Endothelial cell of umbilical vein (primary cell): Measurements from ENCODE around the gene CCDC183. TPM values are rescaled to one million over a fixed set of nuclear protein-coding genes. Genes with fewer than 3 reads are reported as not detected.

ENCODE experiments used
- BruUV-seq: library from RNA; stranded (reverse); fragments of 400-500 nt; replicated peaks from 2 replicates; lab custom pipeline; 2021; lab: Mats Ljungman, UMichigan
- CTCF ChIA-PET: fragments of 300-600, 350-600 bp; sonication (Branson Sonifier 250); formaldehyde crosslinking; loops from one replicate; lab custom pipeline; 2021; ENCODE audit warnings: antibody characterized with exemption, inconsistent platforms; lab: Charles Lee
- POLR2A ChIA-PET: fragments of 300-600, 350-600 bp; sonication (Branson Sonifier 250); formaldehyde crosslinking; loops from one replicate; lab custom pipeline; 2021; ENCODE audit warnings: antibody characterized with exemption, inconsistent platforms; lab: Charles Lee
- DNase-seq: peaks from one replicate; pipeline ENCODE4 v3.0.0-alpha.2; 2011; ENCODE audit warnings: low read depth, low spot score
- FAIRE-seq: peaks from 2 replicates; lab custom pipeline; 2011; peaks lifted over from hg19 to GRCh38; lab: Jason Lieb, UNC
- H2AFZ ChIP-seq: 2 replicates; pipeline ENCODE4 v1.6.0; 2012; ENCODE audit warnings: low read depth, low read length, control low read depth, inconsistent platforms
- H3K27ac ChIP-seq: 2 replicates; pipeline ENCODE4 v1.5.1; 2011; ENCODE audit warnings: low read depth, mild to moderate bottlenecking, control low read depth, low read length, moderate library complexity; ENCODE audit not compliant: insufficient read depth
- H3K27me3 ChIP-seq, 2 experiments: 2 replicates each; pipeline versions ENCODE4 v1.6.0 to v1.6.1; 2011; ENCODE audit warnings: low read length in 2 of 2, mixed read lengths in 1 of 2; ENCODE audit not compliant: control insufficient read depth in 2 of 2, insufficient read depth in 2 of 2
- H3K36me3 ChIP-seq, 2 experiments: 2 replicates in 1 of 2; 3 replicates in 1 of 2; pipeline ENCODE4 v1.5.1; 2011; ENCODE audit warnings: low read length in 2 of 2, mild to moderate bottlenecking in 1 of 2, moderate library complexity in 1 of 2; ENCODE audit not compliant: control insufficient read depth in 2 of 2, insufficient read depth in 2 of 2; ENCODE audit errors: extremely low read depth in 1 of 2
- H3K4me1 ChIP-seq: 3 replicates; pipeline ENCODE4 v1.5.1; 2011; ENCODE audit warnings: mild to moderate bottlenecking, low read length; ENCODE audit not compliant: control insufficient read depth, insufficient read depth; ENCODE audit errors: extremely low read depth
- H3K4me2 ChIP-seq: 2 replicates; pipeline ENCODE4 v1.6.1; 2011; ENCODE audit warnings: low read length, control low read depth, mixed read lengths; ENCODE audit not compliant: insufficient read depth
- H3K4me3 ChIP-seq, 3 experiments: fragments of 200-600 bp in 1 of 3; sonication (generic), shearing (Covaris generic) in 1 of 3; replicated peaks in 1 of 3; 2 replicates each; pipeline ENCODE4 v1.5.1; 2011 to 2016; ENCODE audit warnings: control low read depth in 3 of 3, low read length in 3 of 3, mild to moderate bottlenecking in 2 of 3, inconsistent platforms in 1 of 3, low read depth in 1 of 3, moderate library complexity in 1 of 3; ENCODE audit not compliant: insufficient read depth in 1 of 3
- H3K79me2 ChIP-seq: 2 replicates; pipeline ENCODE4 v1.6.0; 2012; ENCODE audit warnings: low read length, inconsistent platforms; ENCODE audit not compliant: control insufficient read depth, insufficient read depth
- H3K9ac ChIP-seq: replicated peaks from 2 replicates; pipeline ENCODE3; 2011; ENCODE audit warnings: low read length, control low read depth; ENCODE audit not compliant: insufficient read depth; ENCODE audit errors: extremely low read depth
- H3K9me1 ChIP-seq: replicated peaks from 3 replicates; pipeline ENCODE4 v1.6.0; 2011; ENCODE audit warnings: mild to moderate bottlenecking, low read length; ENCODE audit not compliant: control insufficient read depth, insufficient read depth; ENCODE audit errors: extremely low read depth
- H3K9me3 ChIP-seq: replicated peaks from 2 replicates; pipeline ENCODE4 v1.5.1; 2012; ENCODE audit warnings: low read length, inconsistent platforms; ENCODE audit not compliant: control insufficient read depth, insufficient read depth
- H4K20me1 ChIP-seq: replicated peaks from 2 replicates; pipeline ENCODE3; 2011; ENCODE audit warnings: mild to moderate bottlenecking, low read length; ENCODE audit not compliant: control insufficient read depth, insufficient read depth; ENCODE audit errors: extremely low read depth
- EZH2 ChIP-seq: IDR thresholded peaks from 2 replicates; pipeline ENCODE4 v1.6.1; 2012; ENCODE audit warnings: borderline replicate concordance, low read depth, mild to moderate bottlenecking, moderate library complexity, low read length, inconsistent platforms; ENCODE audit not compliant: severe bottlenecking
- FOS ChIP-seq: IDR thresholded peaks from 2 replicates; pipeline ENCODE4 v1.6.1; 2011; ENCODE audit warnings: mild to moderate bottlenecking, low read length, moderate library complexity, borderline replicate concordance; ENCODE audit not compliant: insufficient read depth
- JUN ChIP-seq: IDR thresholded peaks from 2 replicates; pipeline ENCODE4 v1.6.1; 2011; ENCODE audit warnings: borderline replicate concordance, low read depth; ENCODE audit not compliant: insufficient read length, insufficient read depth
- MAX ChIP-seq: IDR thresholded peaks from 2 replicates; pipeline ENCODE4 v1.6.1; 2011; ENCODE audit not compliant: insufficient read depth, insufficient read length
- POLR2A ChIP-seq: IDR thresholded peaks from 2 replicates; pipeline ENCODE4 v1.6.1; 2012; ENCODE audit warnings: low read depth, mild to moderate bottlenecking, control low read depth, low read length
- POLR2AphosphoS5 ChIP-seq: IDR thresholded peaks from 2 replicates; pipeline ENCODE4 v1.6.1; 2012; ENCODE audit warnings: low read depth, mild to moderate bottlenecking, control low read depth, low read length, moderate library complexity; ENCODE audit not compliant: insufficient read depth
- dilution Hi-C: fragments of 300-500 bp; cut with MboI; formaldehyde crosslinking; loops from one replicate; pipeline ENCODE4 v1.15.0; 2019; ENCODE audit warnings: low sequenced_read_pairs; ENCODE audit not compliant: extremely low pct_ligation_motif_present
- intact Hi-C: fragments of 100-400 bp; cut with micrococcal nuclease; formaldehyde crosslinking; loops from one replicate; pipeline ENCODE4 v1.10.0; 2022
- polyA plus RNA-seq, 4 experiments: library from polyadenylated mRNA; depleted of rRNA in 3 of 4; stranded (reverse) in 3 of 4; unstranded in 1 of 4; fragments of >200 nt; gene quantifications; 2 replicates each; pipeline versions ENCODE4 v1.2.1 to v1.2.3, GENCODE V29; 2011 to 2012; ENCODE audit warnings: missing spikeins in 1 of 4
- total RNA-seq: library from RNA; stranded (reverse); gene quantifications from 2 replicates; pipeline ENCODE4 v1.2.3, GENCODE V29; 2021

Gene CCDC183
- total and polyA plus RNA-seq, 2 donors (not counting 3 experiments of a cell fraction or from before 2014, with no cell fraction given), result 0.50 TPM; not detected in 1

- no peaks in the 10 kb centered on the region for H3K27me3 ChIP-seq
- no peak for FAIRE-seq
- ChIA-PET POLR2A (no interaction called here), CTCF (no interaction called here)
- no peak overlapping the region for H3K27ac ChIP-seq
- TF ChIP-seq MAX (no peak), EZH2 (no peak), JUN (no peak), FOS (no peak), POLR2AphosphoS5 (no peak), POLR2A (no peak)
- no peaks in the 10 kb centered on the region for H3K9me1 ChIP-seq
- no TSS peak for BruUV-seq
- peaks cover 0 to 13% of the 10 kb centered on the region in 2 experiments for H3K36me3 ChIP-seq
- dilution Hi-C loops, result no loop called here
- H4K20me1 ChIP-seq, result no peaks in the 10 kb centered on the region
- no peak overlapping the region for H2AFZ ChIP-seq
- H3K4me1 ChIP-seq, result peaks cover 3% of the 10 kb centered on the region
- intact Hi-C loops, result no loop called here
- no peak overlapping the region for H3K9ac ChIP-seq
- no peak for DNase-seq
- no peaks in the 10 kb centered on the region for H3K9me3 ChIP-seq
- no peak overlapping the region for H3K4me3 ChIP-seq
- H3K79me2 ChIP-seq, result no peaks in the 10 kb centered on the region
- no peak overlapping the region for H3K4me2 ChIP-seq
Observed at GRCh38 chr9:136838314-136839228, 42.4 kb downstream of the CCDC183 start.
